ENCODE data around the gene CXCR4.

CXCR4 gene

DNA sequence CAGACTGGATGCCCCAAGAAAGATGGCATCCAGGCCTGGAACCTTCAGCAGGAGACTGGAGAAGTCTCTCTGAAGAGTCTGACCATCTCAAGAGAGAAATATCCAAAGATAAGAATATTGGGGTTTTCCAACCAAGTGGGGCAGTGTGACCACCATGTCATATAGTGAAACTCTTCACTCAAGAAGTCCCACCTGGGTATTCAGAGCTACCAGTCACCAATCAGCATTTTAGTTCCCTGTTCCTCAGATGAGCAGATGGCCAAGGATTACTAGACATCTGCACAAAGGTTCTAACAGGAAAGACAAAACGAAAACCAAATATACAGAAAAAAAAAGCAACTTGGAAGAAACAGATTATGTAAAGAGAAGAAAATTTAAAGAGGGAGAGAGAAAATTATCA lies 38.5 kb upstream of the CXCR4 start:
- Histone ChIP-seq H2AFZ (ENCODE audit: low read length) (peak overlapping the region; percentile 14; the same call in 1 of the 2 replicates), H3F3A (ENCODE audit: low read depth) (no peaks in the 10 kb centered on the region), H3K9ac (ENCODE audit: low read depth, low read length, poor library complexity, severe bottlenecking) (no peak overlapping the region), H4K20me1 (ENCODE audit: insufficient read depth, low read length, poor library complexity, severe bottlenecking) (no peaks in the 10 kb centered on the region), H3K4me1 (ENCODE audit: insufficient read depth, low read length, poor library complexity, severe bottlenecking) (peaks cover 13% of the 10 kb centered on the region), H3K4me2 (ENCODE audit: low read depth, low read length, poor library complexity, severe bottlenecking) (no peak overlapping the region), H3K36me3 (ENCODE audit: insufficient read depth, low read length) (no peaks in the 10 kb centered on the region), H3K9me3 (ENCODE audit: insufficient read depth, low read depth, low read length) (no peaks in the 10 kb centered on the region), H3K9me2 (replicated peaks; ENCODE audit: low read depth, low read length) (no peaks in the 10 kb centered on the region), H3K4me3 (ENCODE audit: low read length, poor library complexity, severe bottlenecking) (no peak overlapping the region), H3K27me3 (ENCODE audit: insufficient read depth, low read length, poor library complexity, severe bottlenecking) (no peaks in the 10 kb centered on the region), H3K79me2 (ENCODE audit: insufficient read depth, low read length) (no peaks in the 10 kb centered on the region)
- no peak for TF ChIP-seq EZH2phosphoT487 (IDR thresholded peaks at IDR 0.05; ENCODE audit: borderline replicate concordance)
- TF ChIP-seq, protein P1, sequence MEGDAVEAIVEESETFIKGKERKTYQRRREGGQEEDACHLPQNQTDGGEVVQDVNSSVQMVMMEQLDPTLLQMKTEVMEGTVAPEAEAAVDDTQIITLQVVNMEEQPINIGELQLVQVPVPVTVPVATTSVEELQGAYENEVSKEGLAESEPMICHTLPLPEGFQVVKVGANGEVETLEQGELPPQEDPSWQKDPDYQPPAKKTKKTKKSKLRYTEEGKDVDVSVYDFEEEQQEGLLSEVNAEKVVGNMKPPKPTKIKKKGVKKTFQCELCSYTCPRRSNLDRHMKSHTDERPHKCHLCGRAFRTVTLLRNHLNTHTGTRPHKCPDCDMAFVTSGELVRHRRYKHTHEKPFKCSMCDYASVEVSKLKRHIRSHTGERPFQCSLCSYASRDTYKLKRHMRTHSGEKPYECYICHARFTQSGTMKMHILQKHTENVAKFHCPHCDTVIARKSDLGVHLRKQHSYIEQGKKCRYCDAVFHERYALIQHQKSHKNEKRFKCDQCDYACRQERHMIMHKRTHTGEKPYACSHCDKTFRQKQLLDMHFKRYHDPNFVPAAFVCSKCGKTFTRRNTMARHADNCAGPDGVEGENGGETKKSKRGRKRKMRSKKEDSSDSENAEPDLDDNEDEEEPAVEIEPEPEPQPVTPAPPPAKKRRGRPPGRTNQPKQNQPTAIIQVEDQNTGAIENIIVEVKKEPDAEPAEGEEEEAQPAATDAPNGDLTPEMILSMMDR (conservative IDR thresholded peaks at IDR 0.05; ENCODE audit: low read length), result no peak

DNA sequence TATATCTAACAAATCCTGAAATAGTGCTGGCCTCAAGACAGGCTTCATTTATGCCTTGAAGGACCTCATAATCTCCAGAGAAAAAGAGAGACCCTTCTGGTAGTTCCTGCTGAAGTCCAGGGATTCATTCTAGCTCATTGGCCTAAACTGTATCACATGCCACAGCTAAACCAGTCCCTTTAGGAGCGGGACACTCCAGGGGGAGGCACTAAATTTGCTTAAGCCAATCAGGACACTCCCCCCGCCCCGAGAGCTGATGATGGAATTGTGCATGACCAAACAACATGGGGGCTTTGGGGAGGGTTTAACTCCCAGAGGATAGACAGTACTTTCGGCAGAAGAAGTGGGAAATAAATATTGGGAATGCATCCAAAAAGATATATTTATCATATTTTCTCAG lies 36.4 kb upstream of the CXCR4 start:
- Histone ChIP-seq H3K9me2 (replicated peaks; ENCODE audit: low read depth, low read length) (no peaks in the 10 kb centered on the region), H4K20me1 (ENCODE audit: insufficient read depth, low read length, poor library complexity, severe bottlenecking) (no peaks in the 10 kb centered on the region), H3K4me1 (ENCODE audit: insufficient read depth, low read length, poor library complexity, severe bottlenecking) (peaks cover 17% of the 10 kb centered on the region), H3K4me2 (ENCODE audit: low read depth, low read length, poor library complexity, severe bottlenecking) (no peak overlapping the region), H3F3A (ENCODE audit: low read depth) (no peaks in the 10 kb centered on the region), H3K36me3 (ENCODE audit: insufficient read depth, low read length) (no peaks in the 10 kb centered on the region), H3K79me2 (ENCODE audit: insufficient read depth, low read length) (no peaks in the 10 kb centered on the region), H3K9ac (ENCODE audit: low read depth, low read length, poor library complexity, severe bottlenecking) (no peak overlapping the region), H3K9me3 (ENCODE audit: insufficient read depth, low read depth, low read length) (no peaks in the 10 kb centered on the region), H3K4me3 (ENCODE audit: low read length, poor library complexity, severe bottlenecking) (no peak overlapping the region), H3K27me3 (ENCODE audit: insufficient read depth, low read length, poor library complexity, severe bottlenecking) (no peaks in the 10 kb centered on the region), H2AFZ (ENCODE audit: low read length) (no peak overlapping the region)
- TF ChIP-seq, protein P1 (conservative IDR thresholded peaks at IDR 0.05; ENCODE audit: low read length), result no peak
- TF ChIP-seq EZH2phosphoT487 (IDR thresholded peaks at IDR 0.05; ENCODE audit: borderline replicate concordance), result no peak

DNA sequence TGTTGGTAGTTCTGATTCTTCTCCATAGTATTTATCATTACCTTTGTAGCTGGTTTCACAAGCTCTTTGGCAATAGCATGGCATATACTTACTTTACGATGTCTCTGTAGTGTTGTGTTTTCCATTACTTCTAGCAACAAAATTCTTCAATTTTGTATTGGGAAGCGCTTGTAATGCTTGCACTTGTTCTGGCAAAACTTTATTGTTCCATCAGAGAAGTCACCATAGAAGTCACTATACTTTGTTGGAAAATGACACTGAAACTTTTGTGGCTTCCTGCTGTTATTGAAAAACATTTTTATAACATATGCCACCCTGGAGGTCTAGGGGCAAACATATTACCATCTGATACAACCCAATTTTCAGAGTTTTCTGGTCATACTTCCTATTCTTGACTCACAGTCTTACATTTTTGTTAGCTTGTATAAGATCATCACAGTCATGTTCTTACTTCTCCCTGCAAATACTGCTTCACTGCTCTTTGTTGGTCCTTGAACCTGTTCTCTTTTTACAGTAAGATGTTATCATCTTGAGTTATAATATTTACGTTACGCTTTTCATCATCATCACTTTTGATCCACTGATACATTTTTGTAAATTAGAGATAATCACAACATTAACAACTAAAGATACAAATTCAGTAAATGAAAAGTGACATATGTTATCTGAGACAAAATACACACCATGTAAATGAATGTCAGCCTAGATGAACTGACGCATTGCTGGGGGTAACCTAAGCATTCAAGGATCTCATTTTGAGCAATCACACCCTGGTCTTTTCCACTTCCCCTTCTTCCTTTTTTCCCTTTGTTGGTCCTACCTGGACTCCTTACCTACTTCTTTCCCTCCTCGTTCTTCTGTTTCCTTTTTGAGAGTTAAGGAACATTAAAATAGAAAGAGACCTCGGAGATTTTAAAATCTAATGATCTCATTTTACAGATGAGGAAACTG lies 33.3 kb upstream of the CXCR4 start:
- TF ChIP-seq, protein P1 (conservative IDR thresholded peaks at IDR 0.05; ENCODE audit: low read length), result no peak
- TF ChIP-seq EZH2phosphoT487 (IDR thresholded peaks at IDR 0.05; ENCODE audit: borderline replicate concordance), result no peak
- no peaks in the 10 kb centered on the region for H3K9me2 ChIP-seq (replicated peaks; ENCODE audit: low read depth, low read length)
- no peaks in the 10 kb centered on the region for H4K20me1 ChIP-seq (ENCODE audit: insufficient read depth, low read length, poor library complexity, severe bottlenecking)
- H2AFZ ChIP-seq (ENCODE audit: low read length), result peak overlapping the region; percentile 24; the same call in 1 of the 2 replicates
- H3K4me2 ChIP-seq (ENCODE audit: low read depth, low read length, poor library complexity, severe bottlenecking), result peak overlapping the region; percentile 22
- H3K36me3 ChIP-seq (ENCODE audit: insufficient read depth, low read length), result no peaks in the 10 kb centered on the region
- H3K4me1 ChIP-seq (ENCODE audit: insufficient read depth, low read length, poor library complexity, severe bottlenecking), result peaks cover 14% of the 10 kb centered on the region
- no peaks in the 10 kb centered on the region for H3K79me2 ChIP-seq (ENCODE audit: insufficient read depth, low read length)
- no peaks in the 10 kb centered on the region for H3K27me3 ChIP-seq (ENCODE audit: insufficient read depth, low read length, poor library complexity, severe bottlenecking)
- no peak overlapping the region for H3K4me3 ChIP-seq (ENCODE audit: low read length, poor library complexity, severe bottlenecking)
- no peaks in the 10 kb centered on the region for H3K9me3 ChIP-seq (ENCODE audit: insufficient read depth, low read depth, low read length)
- H3F3A ChIP-seq (ENCODE audit: low read depth), result no peaks in the 10 kb centered on the region
- no peak overlapping the region for H3K9ac ChIP-seq (ENCODE audit: low read depth, low read length, poor library complexity, severe bottlenecking)

Measured in Loucy (cell line).